Activated B cell treated with CpG ODN at 0.5 μM for 24 hours (primary cell): Measurements from ENCODE around the gene TIMM10. TPM values are rescaled to one million over a fixed set of nuclear protein-coding genes. Genes with fewer than 3 reads are reported as not detected.

Experiments used
- ATAC-seq: fragments of 200-7000 bp; cut with Tn5 transposase; one replicate; pipeline ENCODE4 v1.10.0; 2021; ENCODE audit warnings: low read depth, mild to moderate bottlenecking, moderate library complexity
- CTCF ChIA-PET: fragments of 350-600 bp; sonication (Branson Sonifier 250); formaldehyde crosslinking; loops from one replicate; lab custom pipeline; 2021; ENCODE audit warnings: antibody characterized with exemption; lab: Charles Lee
- POLR2A ChIA-PET: fragments of 350-600 bp; sonication (Branson Sonifier 250); formaldehyde crosslinking; loops from one replicate; lab custom pipeline; 2021; ENCODE audit warnings: antibody characterized with exemption; lab: Charles Lee
- DNase-seq: peaks from one replicate; pipeline ENCODE4 v3.0.0; 2022
- H3K27ac Mint-ChIP-seq: one replicate; pipeline ENCODE4 v1.8.0; 2020; ENCODE audit warnings: mixed read lengths
- H3K27me3 Mint-ChIP-seq: one replicate; pipeline ENCODE4 v1.8.0; 2021; ENCODE audit warnings: mixed read lengths
- H3K36me3 Mint-ChIP-seq: one replicate; pipeline ENCODE4 v1.8.0; 2021; ENCODE audit warnings: low read depth, mixed read lengths
- H3K4me1 Mint-ChIP-seq: one replicate; pipeline ENCODE4 v1.8.0; 2021; ENCODE audit warnings: mixed read lengths
- H3K4me3 Mint-ChIP-seq: one replicate; pipeline ENCODE4 v1.8.0; 2020; ENCODE audit warnings: mild to moderate bottlenecking, mixed read lengths
- H3K9me3 Mint-ChIP-seq: one replicate; pipeline ENCODE4 v1.8.0; 2020; ENCODE audit warnings: mixed read lengths
- intact Hi-C: fragments of 100-400 bp; cut with micrococcal nuclease; formaldehyde crosslinking; loops from one replicate; pipeline ENCODE4 v1.15.1; 2024
- total RNA-seq: library from RNA; stranded (reverse); gene quantifications from 2 replicates; pipeline ENCODE4 v1.2.3, GENCODE V29; 2022
- TF ChIP-seq, protein P1 (sequence below): fragments of 200-600 bp; IDR thresholded peaks from one replicate; pipeline ENCODE4 v1.8.0; 2022; ENCODE audit warnings: antibody characterized with exemption, mild to moderate bottlenecking

TIMM10 gene
- total RNA-seq, 1 donor from 2014 or later, result 100 TPM

DNA sequence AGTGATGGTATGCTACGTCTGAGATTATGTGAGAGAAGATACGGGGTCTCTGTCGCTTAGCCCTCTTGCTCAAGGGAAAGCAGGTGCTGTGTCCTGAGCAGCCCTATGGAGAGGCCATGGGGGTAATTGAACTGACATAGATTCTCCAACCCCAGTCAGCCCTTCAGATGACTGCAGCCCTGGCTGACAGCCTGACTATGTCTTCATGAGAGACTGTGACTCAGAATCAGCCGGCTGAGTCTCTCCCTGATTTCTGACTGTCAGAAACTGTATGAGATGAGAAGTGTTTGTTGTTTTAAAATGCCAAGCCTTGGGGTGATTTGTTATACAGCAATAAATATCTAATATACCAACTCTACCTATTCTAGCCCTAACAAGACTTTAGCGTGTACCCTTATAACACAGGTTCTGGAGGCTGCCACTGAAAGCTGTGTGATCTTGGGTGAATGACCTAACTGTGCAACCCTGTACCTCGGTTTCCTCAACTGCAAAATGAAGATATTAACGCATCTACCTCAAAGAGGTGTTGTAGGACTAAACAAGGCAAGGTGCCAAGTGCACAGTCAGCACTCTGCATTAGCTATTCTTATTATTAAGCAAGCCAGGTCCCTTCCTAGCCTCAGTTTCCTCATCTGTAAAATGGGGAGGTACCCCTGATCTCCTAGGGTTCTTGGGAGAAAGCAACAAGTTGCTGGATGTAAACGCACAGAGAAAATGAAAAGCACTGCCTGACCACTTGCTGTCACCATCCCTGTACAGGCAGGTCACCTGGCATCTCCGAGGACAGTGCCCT lies 39.9 kb downstream of the TIMM10 start:
- intact Hi-C loops, result loop anchor here (5.0 kb wide), 1 partner anchor 1667 kb away; no protein-coding TSS in a partner anchor

DNA sequence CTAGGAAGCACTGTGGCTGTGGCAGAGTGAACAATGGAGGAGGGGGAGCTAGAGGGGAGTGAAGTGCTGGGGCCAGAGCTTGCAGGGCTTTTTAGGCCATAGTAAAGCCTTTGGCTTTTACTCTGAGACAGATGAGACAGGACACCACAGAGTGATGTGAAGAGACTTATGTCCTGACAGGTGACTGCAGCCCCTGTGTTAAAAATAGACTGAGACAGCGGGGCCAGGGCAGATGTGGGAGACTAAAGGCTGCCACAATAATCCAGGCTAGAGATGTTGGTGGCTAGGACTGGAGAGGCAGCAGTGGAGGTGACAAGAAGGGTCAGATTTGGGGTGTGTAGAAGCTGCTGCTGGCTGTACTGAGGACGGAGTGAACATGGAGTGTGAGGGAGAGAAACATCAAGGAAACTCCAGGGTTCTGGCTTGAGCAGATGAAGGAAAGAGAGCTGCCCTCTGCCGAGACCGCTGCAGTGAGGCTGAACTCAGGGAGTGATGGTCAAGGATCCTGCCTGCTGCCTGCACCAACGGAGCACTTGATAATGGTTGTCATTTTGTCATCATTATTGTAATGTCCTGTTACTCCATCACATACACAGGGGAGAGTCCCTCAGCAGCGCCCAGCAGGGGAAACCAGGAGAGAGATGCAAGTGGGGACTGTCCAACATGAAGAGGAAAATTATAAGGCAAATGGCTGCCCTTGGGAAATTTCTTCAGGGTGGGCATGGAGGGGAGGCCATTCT lies 42.5 kb downstream of the TIMM10 start:
- intact Hi-C loops, result no loop called here
- Mint-ChIP-seq H3K36me3 (peaks cover 7% of the 10 kb centered on the region), H3K4me3 (no peak overlapping the region), H3K4me1 (peaks cover 25% of the 10 kb centered on the region), H3K9me3 (no peaks in the 10 kb centered on the region), H3K27ac (no peak overlapping the region), H3K27me3 (no peaks in the 10 kb centered on the region)
- no peak for DNase-seq
- TF ChIP-seq, protein P1, sequence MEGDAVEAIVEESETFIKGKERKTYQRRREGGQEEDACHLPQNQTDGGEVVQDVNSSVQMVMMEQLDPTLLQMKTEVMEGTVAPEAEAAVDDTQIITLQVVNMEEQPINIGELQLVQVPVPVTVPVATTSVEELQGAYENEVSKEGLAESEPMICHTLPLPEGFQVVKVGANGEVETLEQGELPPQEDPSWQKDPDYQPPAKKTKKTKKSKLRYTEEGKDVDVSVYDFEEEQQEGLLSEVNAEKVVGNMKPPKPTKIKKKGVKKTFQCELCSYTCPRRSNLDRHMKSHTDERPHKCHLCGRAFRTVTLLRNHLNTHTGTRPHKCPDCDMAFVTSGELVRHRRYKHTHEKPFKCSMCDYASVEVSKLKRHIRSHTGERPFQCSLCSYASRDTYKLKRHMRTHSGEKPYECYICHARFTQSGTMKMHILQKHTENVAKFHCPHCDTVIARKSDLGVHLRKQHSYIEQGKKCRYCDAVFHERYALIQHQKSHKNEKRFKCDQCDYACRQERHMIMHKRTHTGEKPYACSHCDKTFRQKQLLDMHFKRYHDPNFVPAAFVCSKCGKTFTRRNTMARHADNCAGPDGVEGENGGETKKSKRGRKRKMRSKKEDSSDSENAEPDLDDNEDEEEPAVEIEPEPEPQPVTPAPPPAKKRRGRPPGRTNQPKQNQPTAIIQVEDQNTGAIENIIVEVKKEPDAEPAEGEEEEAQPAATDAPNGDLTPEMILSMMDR, result no peak
- ChIA-PET CTCF (interaction anchor here (10.4 kb wide), 1 partner anchor 40 kb away, joined by 198 read pairs; the partner anchor contains the start of gene TIMM10), POLR2A (no interaction called here)
- no peak for ATAC-seq

More for the DNA sequence above, 39.9 kb downstream of the TIMM10 start:
- ATAC-seq, result no peak
- Mint-ChIP-seq H3K9me3 (no peaks in the 10 kb centered on the region), H3K27ac (no peak overlapping the region), H3K36me3 (peaks cover 4% of the 10 kb centered on the region), H3K4me1 (peaks cover 9% of the 10 kb centered on the region), H3K4me3 (no peak overlapping the region), H3K27me3 (no peaks in the 10 kb centered on the region)
- DNase-seq, result no peak
- TF ChIP-seq, protein P1, result no peak
- CTCF ChIA-PET, result interaction anchor here (1.6 to 10.4 kb wide), 3 partner anchors 30 to 37 kb away, joined by 4 to 198 read pairs (median 35); partner anchors contain the start of gene TIMM10
- POLR2A ChIA-PET, result interaction anchor here (4.0 kb wide), 1 partner anchor 24 kb away, joined by 18 read pairs; the partner anchor contains the start of gene SLC43A1

DNA sequence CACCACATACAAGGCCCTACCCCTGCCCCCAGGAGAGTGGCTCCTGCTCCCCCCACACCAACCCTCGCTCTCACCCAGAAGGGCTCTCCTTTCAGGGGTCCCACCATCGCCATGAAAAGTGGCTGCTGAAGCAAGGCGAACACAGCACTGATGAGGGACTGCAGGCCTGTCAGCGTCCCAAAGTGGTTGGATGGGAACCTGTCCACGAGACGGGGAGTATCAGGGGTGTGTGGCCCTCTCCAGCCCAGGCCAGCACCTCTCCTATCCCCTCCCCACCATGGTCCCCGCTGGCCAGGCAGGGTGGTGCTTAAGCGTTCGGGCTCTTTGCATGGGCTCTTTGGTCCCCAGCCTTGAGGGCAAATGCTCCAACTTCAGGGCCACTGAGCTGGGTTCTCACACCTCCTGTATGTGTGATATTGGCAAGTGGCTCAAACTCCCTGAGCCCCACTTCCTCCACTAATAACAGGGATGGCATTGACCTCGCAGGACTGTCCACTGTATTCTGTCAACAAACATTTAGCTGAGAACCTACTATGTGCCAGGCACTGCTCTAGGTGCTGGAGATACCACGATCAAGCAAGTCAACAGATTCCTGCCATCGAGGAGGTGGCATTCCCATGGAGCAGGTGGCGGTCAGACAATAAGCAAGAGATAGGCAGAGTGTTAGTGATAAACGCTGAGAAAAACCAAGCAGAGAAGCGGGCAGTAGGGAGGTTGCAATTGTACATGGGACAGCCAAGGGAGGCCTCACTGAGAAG lies 43.4 kb downstream of the TIMM10 start:
- ATAC-seq (no peak), DNase-seq (no peak)
- Mint-ChIP-seq H3K36me3 (peaks cover 7% of the 10 kb centered on the region), H3K4me1 (peaks cover 29% of the 10 kb centered on the region), H3K9me3 (no peaks in the 10 kb centered on the region), H3K27me3 (no peaks in the 10 kb centered on the region), H3K27ac (no peak overlapping the region), H3K4me3 (no peak overlapping the region)
- ChIA-PET CTCF (interaction anchor here (10.4 kb wide), 1 partner anchor 40 kb away, joined by 198 read pairs; the partner anchor contains the start of gene TIMM10), POLR2A (interaction anchor here (1.1 kb wide), 1 partner anchor 157 kb away, joined by 4 read pairs; no protein-coding TSS in a partner anchor)
- intact Hi-C loops, result no loop called here
- TF ChIP-seq, protein P1, result no peak

DNA sequence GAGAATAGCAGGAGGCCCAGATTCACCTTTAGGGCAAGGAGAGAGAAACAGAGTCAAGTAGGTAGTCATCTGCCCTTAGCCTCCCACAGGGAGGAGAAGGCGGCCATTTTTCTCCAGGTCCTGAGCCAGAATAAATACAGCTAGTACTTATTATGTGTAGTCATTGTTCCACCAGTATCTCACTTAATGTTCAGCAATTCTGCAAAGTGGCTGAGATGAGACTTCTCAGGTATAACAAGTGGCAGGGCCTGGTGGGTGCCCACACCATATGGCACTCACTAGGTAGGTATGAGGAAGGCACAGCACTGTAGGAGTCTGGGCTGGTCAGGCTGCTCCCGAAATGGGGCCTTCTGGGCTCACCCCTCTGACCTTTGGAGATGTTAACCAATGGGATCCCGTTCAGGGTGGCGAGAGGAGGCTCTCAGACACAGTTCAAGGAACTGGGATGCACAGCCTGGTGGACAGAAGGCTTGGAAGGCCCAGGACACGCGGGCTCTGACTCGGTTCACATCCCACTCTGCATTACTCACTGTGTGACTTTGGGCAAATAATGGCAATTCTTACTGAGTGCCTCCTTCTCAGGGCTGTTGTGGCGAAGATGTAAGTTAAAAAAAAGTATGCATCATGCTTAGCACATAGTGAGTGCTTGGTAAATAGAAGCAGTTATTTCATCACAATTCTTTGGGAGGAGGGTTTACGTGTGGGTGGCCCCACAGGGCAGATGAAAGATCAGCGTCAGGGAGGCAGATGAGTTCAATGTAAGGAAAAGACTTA lies 45.1 kb downstream of the TIMM10 start:
- ChIA-PET POLR2A (interaction anchor here (1.1 kb wide), 1 partner anchor 159 kb away, joined by 4 read pairs; no protein-coding TSS in a partner anchor), CTCF (interaction anchor here (2.5 to 9.9 kb wide), 2 partner anchors 8 to 27 kb away, joined by 33 to 191 read pairs; partner anchors contain the start of gene RTN4RL2)
- Mint-ChIP-seq H3K27me3 (no peaks in the 10 kb centered on the region), H3K4me1 (peaks cover 41% of the 10 kb centered on the region), H3K9me3 (no peaks in the 10 kb centered on the region), H3K36me3 (peaks cover 7% of the 10 kb centered on the region), H3K27ac (no peak overlapping the region), H3K4me3 (no peak overlapping the region)
- ATAC-seq (no peak), DNase-seq (no peak)
- TF ChIP-seq, protein P1, result no peak
- intact Hi-C loops, result no loop called here
